GM21447 (cell line): ENCODE measurements around the gene ATP2B3.

Experiments
- ATAC-seq: cut with Tn5 transposase; IDR thresholded peaks from one replicate; pipeline ENCODE4 v1.9.1; 2021; ENCODE audit not compliant: unreplicated experiment

Gene ATP2B3

GRCh38 chrX:153631907-153632594 lies 114.6 kb downstream of the ATP2B3 start:
- ATAC-seq = no peak
